Measurements from ENCODE around the gene ELK3. TPM values are rescaled to one million over a fixed set of nuclear protein-coding genes. Genes with fewer than 3 reads are reported as not detected.

Gene ELK3
- polyA plus RNA-seq (2013, experiment 1 of 2; ENCODE audit: insufficient read length): 91.5 TPM
- 88.5 TPM for polyA plus RNA-seq (2013, experiment 2 of 2; ENCODE audit: insufficient read length)

DNA sequence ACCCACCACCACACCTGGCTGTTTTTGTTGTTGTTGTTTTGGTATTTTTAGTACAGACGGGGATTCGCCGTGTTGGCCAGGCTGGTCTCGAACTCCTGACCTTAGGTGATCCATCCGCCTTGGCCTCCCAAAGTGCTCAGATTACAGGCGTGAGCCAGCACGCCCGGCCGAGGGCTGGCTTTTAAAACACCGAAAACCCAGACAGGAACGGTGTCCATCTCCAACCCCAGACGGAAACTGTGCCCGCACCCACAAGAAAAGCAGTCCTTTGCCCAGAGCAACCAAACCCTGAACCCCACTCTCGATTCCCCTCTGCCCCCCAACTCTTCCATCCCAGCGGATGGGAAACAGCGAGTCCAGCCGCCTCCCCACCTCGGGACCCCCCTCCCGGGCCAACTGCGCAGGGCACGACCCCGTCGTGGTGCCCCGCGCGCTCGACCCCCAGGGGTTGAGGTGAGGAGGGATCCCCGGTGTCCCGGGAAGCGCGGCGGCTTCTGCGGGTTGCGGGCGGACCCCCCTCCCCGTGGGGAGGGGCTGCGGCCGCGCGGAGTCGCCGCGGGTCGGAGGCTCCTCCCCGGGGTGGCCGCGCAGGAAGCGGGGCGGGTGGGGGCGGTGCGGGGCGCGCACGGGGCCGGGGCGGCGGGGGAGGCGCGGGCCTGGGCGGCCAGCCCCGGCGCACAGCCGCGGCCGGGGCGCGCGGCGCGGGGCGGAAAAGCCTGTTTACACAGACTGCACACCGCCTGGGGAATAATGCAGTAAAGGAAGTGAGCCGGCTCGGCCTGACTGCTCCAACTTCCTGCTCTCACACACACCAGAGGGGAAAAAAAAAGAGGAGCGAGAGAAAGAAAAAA, at the start of gene ELK3:
ELK3 (plus strand) TSS at position 651 of the 851 bp plus-strand sequence.
- peak; percentile 78 for DNase-seq

DNA sequence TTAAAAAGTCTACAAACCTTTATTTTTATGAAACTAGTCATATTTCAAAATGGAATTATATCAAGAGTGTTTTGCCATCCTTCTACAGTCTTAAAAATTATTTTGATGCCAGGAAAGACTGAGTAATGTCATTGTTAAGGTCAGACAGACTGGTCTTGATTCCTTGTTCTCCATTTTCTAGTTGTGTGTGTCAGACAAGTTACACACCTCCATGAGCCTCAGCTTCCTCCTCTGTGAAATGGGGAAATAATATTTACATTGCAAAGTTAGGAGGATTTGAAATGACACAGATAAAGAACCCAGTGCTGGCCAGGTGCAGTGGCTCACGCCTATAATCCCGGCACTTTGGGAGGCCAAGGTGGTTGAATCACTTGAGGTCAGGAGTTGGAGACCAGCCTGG, 47.4 kb upstream of the ELK3 start:
- no peak for DNase-seq

DNA sequence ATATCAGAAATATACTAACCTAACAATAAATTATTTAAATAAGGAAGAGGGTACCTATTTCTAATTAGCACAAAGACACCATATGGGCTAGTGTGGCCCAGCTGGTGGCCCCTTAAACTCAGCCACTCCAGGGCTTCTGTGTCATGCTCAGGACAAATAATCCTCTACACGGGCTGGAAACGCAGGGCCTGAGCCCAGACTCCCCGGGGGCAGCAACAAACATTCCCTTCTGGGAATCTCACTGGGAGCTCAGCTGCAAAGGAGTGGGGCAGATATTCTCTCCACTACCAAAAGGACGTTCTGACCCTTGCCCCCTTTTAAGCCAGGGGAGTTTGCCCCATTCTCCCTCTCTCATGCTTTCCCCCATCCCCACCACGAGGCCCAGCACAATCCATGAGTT, 43.7 kb upstream of the ELK3 start:
- DNase-seq: no peak

DNA sequence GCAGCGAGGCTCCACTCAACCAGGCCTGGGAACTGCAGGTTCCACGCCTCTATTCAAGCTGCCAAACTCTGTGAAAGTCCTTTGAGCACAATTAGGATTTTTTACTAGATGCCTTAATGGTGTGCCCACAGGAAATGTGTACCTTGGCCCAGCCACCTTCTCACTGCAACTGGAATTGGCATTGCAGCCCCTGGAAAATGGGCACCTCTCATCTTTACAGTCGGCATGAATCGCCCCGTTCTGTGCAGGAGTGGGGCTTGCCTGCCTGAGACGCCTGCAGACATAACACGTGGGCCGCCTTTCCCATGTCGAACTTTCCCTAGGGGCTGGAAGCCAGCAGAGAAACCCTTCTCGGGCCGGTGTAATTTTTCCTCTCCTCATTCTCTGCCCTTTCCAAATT, 42.0 kb upstream of the ELK3 start:
- DNase-seq: no peak

DNA sequence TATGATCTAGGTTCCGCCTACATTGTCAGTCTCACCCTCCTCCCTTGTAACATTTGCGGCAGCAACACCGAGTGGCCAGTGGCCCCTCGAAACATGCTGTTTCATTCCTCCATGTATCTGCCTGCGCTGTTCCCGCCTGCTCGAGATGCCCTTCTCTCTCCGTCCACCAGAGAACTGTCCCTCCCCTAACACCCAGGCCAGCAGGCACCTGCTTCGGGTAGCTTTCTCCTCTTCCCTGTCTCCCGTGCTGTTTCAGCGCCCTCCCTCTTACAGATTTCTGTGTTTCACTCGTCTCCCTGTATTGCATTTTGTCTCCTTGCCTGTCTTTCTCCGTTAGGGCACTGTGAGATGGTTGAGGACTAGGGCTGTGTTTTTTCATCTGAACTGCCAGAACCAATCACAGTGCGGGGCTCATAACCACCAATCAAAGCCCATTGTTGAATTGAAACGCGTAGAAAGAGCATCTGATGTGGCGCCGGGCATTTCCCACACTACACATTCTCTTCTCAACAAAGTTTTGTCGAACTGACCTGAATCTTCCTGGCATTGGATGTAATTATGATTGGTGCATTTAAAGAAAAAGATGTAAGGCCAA, 40.9 kb upstream of the ELK3 start:
- DNase-seq: no peak

DNA sequence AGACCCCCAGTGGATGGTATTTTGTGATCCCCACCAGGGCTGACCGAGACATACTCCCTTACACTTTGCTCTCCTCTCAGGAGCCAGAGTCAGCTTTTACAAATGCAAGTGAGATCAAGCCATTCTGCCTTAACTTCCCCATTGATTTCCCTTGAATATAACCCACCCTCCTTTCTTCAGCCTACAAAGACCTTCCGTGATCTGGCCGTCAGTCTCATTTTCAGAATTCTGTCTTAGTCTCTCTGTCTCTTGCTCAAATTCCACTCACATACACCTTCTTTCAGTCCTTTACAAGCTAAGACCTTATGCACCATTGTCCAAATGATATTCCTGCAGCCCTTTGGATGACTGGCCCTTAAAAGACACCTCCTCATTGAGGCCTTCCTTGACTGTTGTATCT, 39.0 kb upstream of the ELK3 start:
- no peak for DNase-seq

DNA sequence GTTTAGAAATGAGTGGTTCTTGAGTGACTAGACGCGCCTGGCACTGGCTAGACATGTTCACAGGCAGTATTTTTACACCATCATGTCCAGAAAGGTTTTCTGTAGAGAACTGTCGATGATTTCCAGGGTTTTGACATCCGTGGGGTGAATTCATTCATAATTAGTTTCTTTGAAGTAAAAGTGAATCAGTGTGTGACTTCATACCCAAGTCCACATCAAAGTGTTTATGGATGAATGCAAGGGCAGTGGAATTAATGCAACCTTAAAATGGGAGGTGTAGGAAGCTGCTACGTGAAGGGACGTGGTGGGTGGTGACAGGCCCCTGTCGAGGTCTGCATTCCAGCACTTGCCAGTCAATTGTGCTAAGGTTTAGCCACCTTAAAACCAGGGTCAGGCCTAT, 38.4 kb upstream of the ELK3 start:
- DNase-seq: no peak

DNA sequence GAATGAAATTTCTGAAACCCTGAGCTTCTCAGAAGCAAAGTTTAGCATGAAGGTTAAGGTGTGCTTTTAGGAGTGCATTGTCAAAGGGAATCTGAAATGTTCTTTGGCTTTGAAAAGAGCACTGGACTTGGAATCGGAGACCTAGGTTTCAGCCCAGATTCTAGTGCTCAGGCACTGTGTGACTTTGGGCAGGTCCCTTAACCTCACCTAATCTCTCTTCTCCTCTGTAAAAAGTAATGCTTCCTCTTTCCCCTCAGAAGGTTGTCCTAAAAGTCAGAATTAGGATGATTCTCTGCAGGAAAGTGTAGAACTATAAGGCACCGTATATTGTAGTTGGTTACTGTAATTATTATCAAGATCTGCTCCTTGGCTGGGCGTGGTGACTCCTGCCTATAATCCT, 38.0 kb upstream of the ELK3 start:
- DNase-seq: no peak

DNA sequence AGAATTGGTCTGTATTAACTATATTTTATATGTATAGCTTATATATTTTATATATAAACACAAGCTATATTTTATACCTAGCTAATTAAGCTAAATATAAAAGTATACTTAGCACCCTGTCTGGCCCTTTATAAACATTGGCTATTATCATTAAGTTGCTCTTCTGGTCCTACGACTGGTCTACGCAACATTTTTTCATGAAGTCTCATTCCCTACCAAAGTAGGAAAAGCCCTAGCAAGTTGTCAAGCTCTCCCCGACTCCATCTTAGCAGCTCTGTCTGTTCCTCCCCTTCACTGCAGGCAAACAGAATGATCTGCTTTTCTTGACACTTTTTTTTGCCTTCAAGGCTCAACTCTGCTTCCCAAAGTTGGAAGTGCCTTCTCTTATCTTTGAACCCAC, 36.7 kb upstream of the ELK3 start:
- DNase-seq: no peak

DNA sequence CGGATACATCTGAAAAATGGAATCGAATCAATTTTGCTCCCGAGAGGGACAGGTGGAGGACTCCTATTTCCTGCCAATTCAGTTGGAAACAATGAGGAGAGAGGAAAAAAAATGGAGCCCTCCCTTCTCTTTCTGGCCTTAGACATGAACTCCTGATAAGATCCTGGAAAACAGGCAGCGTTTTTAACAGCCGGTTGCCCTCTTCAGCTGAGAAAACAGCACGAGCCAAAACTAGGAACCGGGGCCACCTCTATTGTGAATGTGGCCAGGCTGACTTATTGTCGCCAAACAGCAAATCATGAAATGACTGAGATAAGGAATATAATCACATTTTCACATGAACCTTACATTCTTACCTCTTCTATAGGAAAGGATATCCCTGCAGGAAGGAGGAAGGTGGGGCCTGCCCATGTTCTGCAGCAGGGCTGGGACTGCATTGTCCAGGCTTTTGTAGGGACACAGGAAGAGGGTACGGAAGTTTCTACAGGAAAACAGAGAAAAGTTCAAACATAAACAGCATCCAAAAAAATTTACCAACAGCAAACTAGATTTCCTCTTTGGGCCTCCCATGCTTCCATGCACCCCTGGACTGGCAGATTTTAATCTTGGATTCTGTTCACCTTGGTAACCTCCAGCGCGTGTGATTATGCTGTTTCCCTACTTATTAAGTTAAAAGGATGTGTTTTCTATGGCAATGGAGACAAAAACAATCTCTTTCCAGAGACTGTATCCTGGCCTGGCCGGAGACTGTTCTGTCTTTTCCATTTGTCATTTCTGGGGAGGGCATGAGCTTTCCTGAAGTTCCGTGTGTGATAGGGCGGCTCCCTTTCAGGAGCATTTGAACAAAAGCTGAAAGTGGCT, 29.0 kb upstream of the ELK3 start:
- no peak for DNase-seq

DNA sequence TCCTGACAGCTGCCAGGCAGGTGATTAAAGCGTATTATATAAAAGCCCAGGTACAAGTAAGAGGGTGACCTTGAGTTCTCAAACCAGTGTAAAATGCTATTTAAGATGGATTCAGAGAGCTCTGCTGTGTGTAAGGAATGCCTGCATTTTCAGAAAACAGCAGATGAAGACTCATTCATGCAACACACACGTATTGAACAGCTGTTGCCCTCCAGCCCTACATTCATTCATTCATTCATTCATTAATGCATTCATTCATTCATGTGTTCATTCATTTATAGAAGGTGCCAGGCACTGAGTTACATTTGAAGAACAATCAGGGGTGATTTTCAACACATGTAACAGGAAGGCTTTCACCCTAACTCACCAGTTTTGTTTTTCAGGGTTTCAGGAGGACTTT, 27.4 kb upstream of the ELK3 start:
- DNase-seq: no peak

DNA sequence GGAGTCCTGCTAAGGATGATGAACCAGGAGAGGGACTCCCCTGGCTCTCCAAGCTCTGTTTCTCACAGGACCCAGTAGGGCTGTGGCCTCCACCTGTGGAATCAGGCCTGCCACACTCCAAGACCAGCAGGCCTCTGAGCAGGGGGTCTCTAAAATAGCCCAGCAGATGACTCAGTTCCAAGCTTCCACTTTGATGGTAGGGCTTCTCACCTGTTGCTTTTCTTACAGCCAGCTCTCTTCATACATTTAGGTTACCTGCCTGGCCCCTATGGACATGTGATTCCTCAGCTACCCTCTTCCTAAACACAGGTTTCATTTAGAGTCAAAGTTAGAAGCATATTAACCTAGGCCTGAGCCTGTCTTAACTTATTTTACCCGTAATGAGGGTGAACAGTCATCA, 26.7 kb upstream of the ELK3 start:
- no peak for DNase-seq

DNA sequence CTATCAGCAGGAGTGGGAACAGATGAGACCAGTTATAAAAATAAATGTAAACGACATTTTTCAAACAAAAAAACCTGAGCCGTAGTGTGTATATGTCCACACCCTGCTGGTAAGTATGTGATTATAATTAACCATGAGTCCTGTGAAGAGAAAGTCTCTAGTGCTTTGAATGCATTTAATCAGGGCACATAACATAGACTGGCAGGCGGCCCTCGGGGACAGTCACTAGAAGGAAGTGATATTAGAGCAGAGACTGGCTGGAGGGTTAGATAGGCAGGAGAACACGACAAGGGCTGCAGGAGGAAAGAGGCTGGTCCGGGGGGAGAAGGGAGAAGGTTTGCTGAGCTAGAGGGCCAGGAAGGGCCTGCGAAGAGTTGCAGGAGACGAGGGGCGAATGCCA, 23.8 kb upstream of the ELK3 start:
- DNase-seq: no peak

DNA sequence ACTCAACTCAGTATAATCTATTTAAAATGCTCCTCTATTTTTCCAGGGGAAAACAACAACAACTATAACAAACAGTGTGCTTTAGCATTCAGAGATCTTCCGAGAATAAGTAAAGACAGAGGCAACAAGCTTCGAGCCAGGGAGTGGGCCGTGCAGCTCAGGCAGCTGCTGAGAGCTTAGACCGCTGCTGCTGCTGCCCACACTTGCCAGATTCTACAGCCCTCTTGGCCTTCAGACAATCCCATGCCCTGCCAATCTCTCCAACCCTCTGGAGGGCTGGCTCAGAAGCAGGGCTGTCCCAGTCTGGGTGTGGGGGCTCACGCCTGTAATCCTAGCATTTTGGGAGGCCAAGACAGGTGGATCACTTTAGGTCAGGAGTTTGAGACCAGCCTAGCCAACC, 23.4 kb upstream of the ELK3 start:
- no peak for DNase-seq

DNA sequence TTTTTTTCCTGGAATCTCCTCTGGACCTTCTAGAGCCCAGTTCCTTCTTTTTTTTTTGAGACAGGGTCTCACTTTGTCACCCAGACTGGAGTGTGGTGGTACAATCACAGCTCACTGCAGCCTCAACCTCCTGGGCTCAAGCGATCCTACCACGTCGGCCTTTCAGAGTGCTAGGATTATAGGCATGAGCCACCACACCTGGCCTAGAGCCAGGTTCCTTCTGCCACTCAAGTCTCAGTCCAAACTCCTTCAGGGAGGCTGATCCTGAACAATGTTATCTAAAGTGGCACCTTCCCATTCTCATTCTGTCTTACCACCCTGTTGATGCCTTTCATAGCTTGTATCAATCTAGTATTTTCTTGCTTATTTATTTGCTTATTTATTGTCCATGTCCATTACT, 22.3 kb upstream of the ELK3 start:
- no peak for DNase-seq

DNA sequence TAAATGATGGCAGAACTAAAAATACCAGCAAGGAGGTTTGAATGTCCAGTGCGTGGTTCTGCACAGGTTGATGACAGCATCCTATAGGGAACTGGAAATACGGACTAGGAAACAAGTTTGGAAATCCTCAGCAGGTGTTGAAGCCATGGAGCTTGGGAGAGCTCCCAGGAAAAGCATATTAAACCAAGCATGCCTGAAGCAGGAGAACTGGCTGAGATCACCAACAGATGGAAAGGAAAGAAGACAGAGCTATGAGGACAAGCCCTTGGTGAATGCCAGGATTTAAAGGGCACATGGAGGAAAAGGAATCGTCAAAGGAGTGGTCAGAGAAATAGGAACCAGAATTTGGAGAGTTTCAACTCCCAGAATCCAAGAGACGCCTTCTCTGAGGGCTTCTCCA, 21.2 kb upstream of the ELK3 start:
- DNase-seq: no peak

DNA sequence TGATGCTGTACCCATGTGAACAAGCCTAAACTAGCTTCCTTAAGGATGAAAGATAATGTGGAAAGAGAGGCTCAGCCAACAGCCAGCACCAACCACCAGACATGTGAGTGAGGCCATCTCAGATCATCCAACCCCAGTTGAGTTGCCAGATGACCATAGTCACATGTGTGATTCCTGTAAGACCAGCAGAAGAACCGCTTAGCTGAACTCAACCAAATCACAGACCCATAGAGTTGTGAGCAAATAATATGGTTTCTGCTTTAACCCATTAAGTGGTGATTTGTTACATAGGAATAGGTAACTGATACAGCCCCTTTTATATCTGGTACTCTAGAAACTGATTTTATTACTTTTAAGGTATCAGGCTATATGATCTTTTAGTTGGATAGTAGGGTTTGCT, 17.6 kb upstream of the ELK3 start:
- DNase-seq: no peak

DNA sequence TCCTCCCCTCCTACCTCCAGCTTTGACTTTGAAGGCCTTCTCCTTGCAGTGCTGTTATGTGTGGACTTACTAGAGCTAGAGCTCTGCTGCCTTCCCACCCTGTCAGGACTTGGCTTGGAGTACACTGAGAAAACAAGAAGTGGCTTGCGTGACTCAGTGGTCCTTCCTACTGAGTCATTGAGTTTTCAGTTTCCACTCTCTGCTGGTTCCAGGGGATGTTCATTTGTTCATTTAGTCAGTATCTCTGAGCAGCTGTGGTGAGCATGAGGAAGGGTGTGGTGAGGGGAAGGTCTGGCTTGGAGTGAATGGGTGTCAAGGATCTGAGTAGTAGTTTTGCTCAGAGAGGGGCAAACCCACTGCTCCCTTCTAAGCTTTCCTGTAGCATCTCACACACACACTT, 17.2 kb upstream of the ELK3 start:
- peak; percentile 42 for DNase-seq

DNA sequence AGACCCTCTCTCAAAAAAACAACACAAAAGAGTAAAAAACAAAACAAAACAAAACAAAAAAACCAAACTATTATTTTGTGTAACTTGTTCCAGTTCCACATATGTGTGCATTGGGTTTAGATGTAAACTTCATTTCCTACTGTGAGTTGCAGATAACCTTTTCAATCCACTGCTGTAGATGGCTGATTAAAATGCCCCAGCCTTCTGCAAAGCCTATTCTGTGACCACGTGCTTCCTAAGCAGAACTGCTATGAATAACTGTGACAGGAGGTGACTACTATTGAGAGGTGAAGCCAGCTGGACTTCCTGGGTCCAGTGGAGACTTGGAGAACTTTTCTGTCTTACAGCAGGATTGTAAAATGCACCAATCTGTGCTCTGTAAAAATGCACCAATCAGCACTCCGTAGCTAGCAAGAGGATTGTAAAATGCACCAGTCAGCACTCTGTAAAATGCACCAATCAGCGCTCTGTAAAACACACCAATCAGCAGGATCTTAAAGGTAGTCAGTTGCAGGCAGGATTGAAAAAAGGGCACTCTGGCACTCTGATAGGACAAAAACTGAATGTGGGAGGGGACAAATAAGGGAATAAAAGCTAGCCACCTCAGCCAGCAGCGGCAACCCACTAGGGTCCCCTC, 10.3 kb upstream of the ELK3 start:
- no peak for DNase-seq

DNA sequence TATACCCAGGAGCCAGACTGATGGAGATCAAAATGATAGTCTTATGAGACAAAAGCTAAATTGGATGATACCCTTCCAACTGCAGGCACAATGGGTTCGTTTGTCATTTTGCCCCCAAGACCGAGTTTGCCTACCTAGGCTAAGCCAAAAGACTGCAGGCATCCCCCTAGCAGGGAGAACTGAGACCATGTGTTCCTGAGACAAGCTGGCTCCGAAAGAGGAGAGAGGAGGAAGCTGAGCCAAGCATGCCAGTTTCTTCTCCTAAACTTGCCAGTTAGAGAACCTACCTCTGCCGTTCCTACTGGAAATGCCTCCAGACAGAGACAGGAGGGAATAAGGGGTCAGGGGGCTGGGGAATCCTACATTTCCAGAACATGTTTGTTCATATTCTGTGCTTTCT, 8.3 kb upstream of the ELK3 start:
- DNase-seq: no peak

DNA sequence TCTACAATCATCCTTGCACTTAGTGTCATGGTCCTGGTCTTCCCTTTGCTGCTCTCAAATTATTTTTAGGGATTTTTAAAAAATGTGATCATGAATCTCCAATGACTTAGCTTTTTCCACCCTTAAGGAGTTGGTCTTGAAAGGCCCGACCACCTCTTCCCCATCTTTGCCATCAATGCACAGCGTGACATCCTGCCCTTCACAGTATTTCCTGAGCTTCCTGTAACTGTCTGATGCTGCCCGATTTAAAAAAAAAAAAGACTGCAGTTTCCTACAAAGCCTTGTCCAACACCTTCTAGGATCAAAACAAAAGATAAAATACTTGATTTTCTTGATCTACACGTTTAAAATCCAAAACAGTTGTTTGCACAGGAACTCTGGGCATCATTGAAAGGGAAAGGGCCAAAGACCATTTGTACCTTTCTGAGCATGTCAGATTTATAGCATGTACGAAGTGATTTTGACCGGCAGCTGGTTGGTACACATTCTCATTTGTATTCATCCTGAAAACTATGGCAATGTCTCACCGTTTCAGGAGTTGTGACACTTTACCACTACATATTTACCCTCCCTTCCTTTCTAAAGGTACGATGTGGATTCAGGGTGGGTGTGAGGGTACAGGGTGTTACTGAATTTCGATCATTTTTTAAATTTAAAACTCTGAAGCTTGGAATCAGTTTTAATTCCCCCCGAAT, 7.4 kb upstream of the ELK3 start:
- DNase-seq: no peak

DNA sequence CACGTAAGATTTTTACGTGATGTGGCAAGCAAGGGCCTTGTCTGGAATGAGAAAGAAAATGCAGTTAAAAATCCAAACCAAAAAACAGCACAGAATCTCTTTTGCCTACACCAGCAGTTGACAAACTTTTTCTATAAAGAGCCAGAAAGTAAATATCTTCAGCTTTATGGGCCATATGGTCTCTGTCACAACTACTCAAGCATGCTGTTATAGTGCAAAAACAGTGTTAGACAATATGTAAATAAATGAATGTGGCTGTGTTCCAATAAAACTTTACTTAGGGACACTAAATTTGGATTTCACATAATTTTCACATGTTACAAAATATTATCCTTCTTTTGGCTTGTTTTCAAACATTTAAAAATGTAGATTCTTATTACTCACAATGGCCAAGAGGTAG, 6.2 kb upstream of the ELK3 start:
- no peak for DNase-seq

Data from fibroblast of skin of abdomen (primary cell).